Fibroblast of the conjunctiva (primary cell): ENCODE results near the gene POLG.
A peak's percentile ranks its signal among the peaks of the same experiment; 100 is the strongest.

Experiments used
- DNase-seq: peaks from one replicate; pipeline ENCODE4 v3.0.0-alpha.2; 2010; ENCODE audit warnings: low read depth

Gene POLG

GRCh38 chr15:89370120-89370977 is 35.7 kb upstream of the POLG start:
- DNase-seq, result no peak

GRCh38 chr15:89369341-89369947 is 34.8 kb upstream of the POLG start:
- DNase-seq, result no peak

- no peak for DNase-seq
Observed at GRCh38 chr15:89368566-89369223, 34.1 kb upstream of the POLG start.

- no peak for DNase-seq
Observed at GRCh38 chr15:89367485-89368451, 33.1 kb upstream of the POLG start.

- DNase-seq, result no peak
Observed at GRCh38 chr15:89366656-89367393, 32.2 kb upstream of the POLG start.

- DNase-seq, result no peak
Observed at GRCh38 chr15:89365462-89366065, 30.9 kb upstream of the POLG start.

- no peak for DNase-seq
Observed at GRCh38 chr15:89364741-89365450, 30.3 kb upstream of the POLG start.

- no peak for DNase-seq
Observed at GRCh38 chr15:89364341-89364740, 29.7 kb upstream of the POLG start.

GRCh38 chr15:89363770-89364169 is 29.1 kb upstream of the POLG start:
- DNase-seq, result no peak

- no peak for DNase-seq
Observed at GRCh38 chr15:89363133-89363532, 28.5 kb upstream of the POLG start.

GRCh38 chr15:89362203-89363101 is 27.8 kb upstream of the POLG start:
- DNase-seq, result no peak

GRCh38 chr15:89361451-89362202 is 27.0 kb upstream of the POLG start:
- DNase-seq, result peak; percentile 18

GRCh38 chr15:89360294-89360971 is 25.8 kb upstream of the POLG start:
- no peak for DNase-seq

- no peak for DNase-seq
Observed at GRCh38 chr15:89359471-89360293, 25.1 kb upstream of the POLG start.

- DNase-seq, result peak; percentile 34
Observed at GRCh38 chr15:89358755-89359439, 24.3 kb upstream of the POLG start.

GRCh38 chr15:89358435-89358754 is 23.8 kb upstream of the POLG start:
- DNase-seq, result no peak
